A549 (cell line): ENCODE measurements around the gene DBT. TPM values are rescaled to one million over a fixed set of nuclear protein-coding genes. Genes with fewer than 3 reads are reported as not detected.

Experiments
- ATAC-seq, 2 experiments: fragments of 200-7000 bp in 1 of 2; fragments of >200 bp in 1 of 2; cut with Nextera tagmentation in 1 of 2; cut with Tn5 transposase in 1 of 2; 3 replicates each; pipeline versions ENCODE4 v1.8.0 to v1.9.1; 2018 to 2020; ENCODE audit warnings: mild to moderate bottlenecking in 1 of 2, moderate library complexity in 1 of 2
- CTCF ChIA-PET: fragments of 300-600 bp; sonication (Branson Sonifier 250); formaldehyde crosslinking; extraction: SDS; loops from one replicate; lab custom pipeline; 2021; ENCODE audit warnings: antibody characterized with exemption, inconsistent platforms; lab: Yijun Ruan, JAX
- POLR2A ChIA-PET: fragments of 350-600 bp; formaldehyde crosslinking; extraction: SDS; loops from one replicate; lab custom pipeline; 2021; ENCODE audit warnings: antibody characterized with exemption, inconsistent platforms; lab: Yijun Ruan, JAX
- DNase-seq, 2 experiments: peaks; one replicate each; pipeline versions ENCODE4 v3.0.0 to v3.0.0-alpha.2; 2011 to 2016; ENCODE audit warnings: low read depth in 1 of 2, low spot score in 1 of 2
- FAIRE-seq: peaks from 2 replicates; lab custom pipeline; 2011; peaks lifted over from hg19 to GRCh38; lab: Jason Lieb, UNC
- H3K27ac ChIP-seq, 2 experiments: fragments of >200 bp; sonication (Bioruptor Twin); formaldehyde crosslinking; 3 replicates each; pipeline ENCODE4 v1.5.1; 2016 to 2017
- H3K4me1 ChIP-seq: fragments of >200 bp; sonication (Bioruptor Twin); formaldehyde crosslinking; 3 replicates; pipeline ENCODE4 v1.6.1; 2016
- H3K4me2 ChIP-seq: fragments of >200 bp; sonication (Bioruptor Twin); formaldehyde crosslinking; 3 replicates; pipeline ENCODE4 v1.6.1; 2016
- H3K4me3 ChIP-seq: fragments of >200 bp; sonication (Bioruptor Twin); formaldehyde crosslinking; 3 replicates; pipeline ENCODE4 v1.5.1; 2016
- H3K9me3 ChIP-seq: fragments of >200 bp; sonication (Bioruptor Twin); formaldehyde crosslinking; 3 replicates; pipeline ENCODE4 v1.6.1; 2016
- ATOH8 ChIP-seq: fragments of 250-450 bp; sonication (Bioruptor Pico); IDR thresholded peaks from 2 replicates; pipeline ENCODE4 v1.5.0; 2020; ENCODE audit warnings: low read depth, mild to moderate bottlenecking, moderate library complexity
- CBX8 ChIP-seq: fragments of 200-600 bp; sonication (generic); IDR thresholded peaks from 2 replicates; pipeline ENCODE4 v1.6.1; 2016
- CEBPB ChIP-seq, 2 experiments: fragments of >200 bp in 1 of 2; sonication (Bioruptor Twin) in 1 of 2; formaldehyde crosslinking in 1 of 2; IDR thresholded peaks; 2 replicates each; pipeline ENCODE4 v1.6.1; 2012 to 2016
- CHD2 ChIP-seq: fragments of 150-350 bp; IDR thresholded peaks from 2 replicates; pipeline ENCODE4 v1.6.1; 2014; ENCODE audit warnings: low read length; ENCODE audit not compliant: partially characterized antibody
- ELK1 ChIP-seq: fragments of 150-350 bp; IDR thresholded peaks from 2 replicates; pipeline ENCODE4 v1.6.1; 2014; ENCODE audit warnings: low read depth, mild to moderate bottlenecking, low read length
- EP300 ChIP-seq, 2 experiments: fragments of >200 bp; sonication (Bioruptor Twin); formaldehyde crosslinking; IDR thresholded peaks; 2 replicates in 1 of 2; 3 replicates in 1 of 2; pipeline ENCODE4 v1.6.1; 2016 to 2017
- GATA3 ChIP-seq: IDR thresholded peaks from 2 replicates; pipeline ENCODE4 v1.6.1; 2012; ENCODE audit warnings: borderline replicate concordance
- HES2 ChIP-seq: fragments of >200 bp; sonication (Bioruptor Twin); formaldehyde crosslinking; IDR thresholded peaks from 2 replicates; pipeline ENCODE4 v1.6.1; 2016
- KDM5A ChIP-seq: fragments of 200-600 bp; sonication (generic); IDR thresholded peaks from 2 replicates; pipeline ENCODE4 v1.6.1; 2016; ENCODE audit warnings: antibody characterized with exemption, mild to moderate bottlenecking
- MAZ ChIP-seq: fragments of 150-350 bp; IDR thresholded peaks from 2 replicates; pipeline ENCODE4 v1.6.1; 2014; ENCODE audit warnings: antibody characterized with exemption, low read depth, low read length, borderline replicate concordance
- NFE2L2 ChIP-seq: fragments of 150-350 bp; conservative IDR thresholded peaks from 2 replicates; pipeline ENCODE4 v1.6.1; 2014; ENCODE audit warnings: low read length
- RARB ChIP-seq: fragments of 250-450 bp; sonication (Bioruptor Pico); IDR thresholded peaks from 2 replicates; pipeline ENCODE4 v1.8.0; 2021; ENCODE audit warnings: mild to moderate bottlenecking, moderate library complexity
- USF2 ChIP-seq: fragments of 450-650 bp; IDR thresholded peaks from 2 replicates; pipeline ENCODE4 v1.6.1; 2014; ENCODE audit warnings: antibody characterized with exemption
- ZSCAN20 ChIP-seq: fragments of 250-450 bp; sonication (Bioruptor Pico); IDR thresholded peaks from 2 replicates; pipeline ENCODE4 v1.8.0; 2022; ENCODE audit warnings: mild to moderate bottlenecking, moderate library complexity
- WGBS: methylation state at CpG from one replicate; pipeline ENCODE4 v1.1.6; 2017; ENCODE audit errors: missing lambda C conversion rate; 5-methylcytosine and 5-hydroxymethylcytosine counted together
- polyA plus RNA-seq, 4 experiments: library from polyadenylated mRNA; depleted of rRNA in 3 of 4; stranded (reverse); fragments of >200 nt; fragmentation: RNase III in 1 of 4; extraction: RNeasy Plus Mini Kit Qiagen cat#74134 plus additional on column Dnase treatment in 1 of 4; gene quantifications; 2 replicates in 3 of 4; 3 replicates in 1 of 4; pipeline ENCODE4 v1.2.3, GENCODE V29; 2011 to 2017

Gene DBT
- polyA plus RNA-seq, 2 of the 4 experiments (the other 2 are of a cell fraction) = 3.6 to 8.7 TPM

DNA sequence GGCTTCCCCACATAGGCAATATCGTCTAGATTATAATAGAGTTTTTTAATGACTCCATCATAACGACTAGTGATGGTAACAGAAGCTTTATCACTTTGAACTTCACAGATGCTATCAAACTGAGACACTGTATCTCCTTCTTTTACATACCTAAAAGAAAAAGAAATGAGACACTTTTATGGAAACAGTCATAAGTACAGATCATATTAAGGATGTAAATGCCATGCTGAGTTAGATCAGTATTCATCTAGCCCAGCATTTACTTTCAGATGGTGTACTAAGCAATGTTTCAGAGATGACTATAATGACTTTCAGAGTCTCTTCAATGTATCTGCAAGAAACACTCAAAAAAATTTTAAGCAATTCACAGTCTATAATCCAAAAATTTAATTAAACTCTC lies 18.9 kb downstream of the DBT start:
- Histone ChIP-seq H3K4me1 (no peaks in the 10 kb centered on the region), H3K9me3 (no peaks in the 10 kb centered on the region), H3K4me2 (no peak overlapping the region), H3K27ac (no peak overlapping the region), H3K4me3 (no peak overlapping the region)
- TF ChIP-seq ATOH8 (CRISPR knock-in tag) (no peak), KDM5A (no peak)
- POLR2A ChIA-PET = no interaction called here
- WGBS = 84% methylated on average over 2 of the region's 2 CpGs
- DNase-seq = no peak
- no peak for ATAC-seq
- CTCF ChIA-PET = no interaction called here
- FAIRE-seq = no peak

DNA sequence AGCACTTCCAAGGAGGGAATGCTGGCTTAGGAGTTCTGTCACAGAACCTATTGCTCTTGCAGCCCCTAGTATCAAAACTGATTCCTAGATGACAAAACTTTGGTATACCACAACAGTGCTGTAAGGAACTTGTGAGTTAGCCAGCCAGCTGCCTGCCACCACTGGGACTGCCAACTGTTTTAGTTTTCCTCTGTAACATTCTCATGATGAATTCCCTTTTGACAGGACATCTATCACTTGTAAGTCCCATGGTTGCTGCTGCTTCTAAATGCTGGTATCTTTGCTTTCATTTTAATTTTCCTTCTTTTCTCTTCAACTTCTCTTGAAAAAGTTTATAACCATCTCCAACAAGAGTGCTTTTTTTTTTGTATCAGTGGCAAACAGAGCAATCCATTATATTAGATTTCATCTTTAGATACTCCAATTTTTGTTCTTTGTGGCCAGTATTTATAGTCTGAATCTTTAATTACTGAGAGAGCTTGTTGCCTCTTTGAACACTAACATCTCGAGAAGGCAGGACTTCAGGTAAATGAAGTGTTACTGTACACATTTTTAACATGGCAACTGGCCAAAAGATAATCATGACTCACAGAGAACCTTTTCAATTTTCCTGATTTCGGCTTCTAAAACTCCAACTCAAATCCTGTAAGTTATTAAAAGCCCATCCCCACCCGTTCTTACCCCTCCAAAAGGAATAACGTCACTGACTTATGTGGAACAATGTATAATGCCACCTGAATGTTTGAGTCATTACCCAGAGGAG lies 19.8 kb downstream of the DBT start:
- H3K27ac ChIP-seq = no peak overlapping the region
- DNase-seq (no peak), FAIRE-seq (no peak), ATAC-seq (no peak)
- H3K9me3 ChIP-seq = no peaks in the 10 kb centered on the region
- no peak overlapping the region for H3K4me2 ChIP-seq
- ChIA-PET POLR2A (no interaction called here), CTCF (no interaction called here)
- no peak overlapping the region for H3K4me3 ChIP-seq
- no peaks in the 10 kb centered on the region for H3K4me1 ChIP-seq
- TF ChIP-seq USF2 = no peak
- no peak for TF ChIP-seq MAZ
- WGBS = 83% methylated on average over 4 of the region's 4 CpGs

GRCh38 chr1:100222428-100222827 lies 27.2 kb downstream of the DBT start:
- no peak overlapping the region for H3K27ac ChIP-seq
- POLR2A ChIA-PET = interaction anchor here (0.5 kb wide), 1 partner anchor 25 kb away, joined by 3 read pairs; no protein-coding TSS in a partner anchor
- no peak for DNase-seq
- H3K4me1 ChIP-seq = no peaks in the 10 kb centered on the region
- H3K4me2 ChIP-seq = no peak overlapping the region
- no peak for FAIRE-seq
- no peak overlapping the region for H3K4me3 ChIP-seq
- no peak for ATAC-seq
- H3K9me3 ChIP-seq = no peaks in the 10 kb centered on the region
- CTCF ChIA-PET = no interaction called here
- no peak for TF ChIP-seq NFE2L2
- TF ChIP-seq ELK1 = no peak
- no peak for TF ChIP-seq ATOH8 (CRISPR knock-in tag)
- no peak for TF ChIP-seq CEBPB (IDR thresholded peaks at IDR 0.05)
- TF ChIP-seq GATA3 = no peak
- TF ChIP-seq USF2 = no peak
- no peak for TF ChIP-seq EP300 (IDR thresholded peaks at IDR 0.05)
- TF ChIP-seq HES2 = no peak
- no peak for TF ChIP-seq CHD2
- TF ChIP-seq ZSCAN20 = no peak
- TF ChIP-seq MAZ = no peak
- TF ChIP-seq CBX8 = no peak
- TF ChIP-seq RARB (CRISPR knock-in tag) = no peak
